HAP-1 (cell line): ENCODE measurements around the gene TAC4.

Experiments used
- DNase-seq, 2 experiments: peaks; one replicate each; pipeline ENCODE4 v3.0.0-alpha.2; 2016 to 2020; ENCODE audit warnings: low spot score in 2 of 2
- H3K27me3 ChIP-seq: fragments of 250-450 bp; sonication (Bioruptor Pico); 2 replicates; pipeline ENCODE4 v1.5.1; 2020; ENCODE audit warnings: low read depth, mild to moderate bottlenecking, moderate library complexity
- H3K36me3 ChIP-seq: fragments of 250-450 bp; sonication (Bioruptor Pico); replicated peaks from 2 replicates; pipeline ENCODE4 v1.5.1; 2020; ENCODE audit warnings: mild to moderate bottlenecking
- H3K4me1 ChIP-seq: fragments of 250-450 bp; sonication (Bioruptor Pico); 2 replicates; pipeline ENCODE4 v1.5.1; 2020; ENCODE audit warnings: mild to moderate bottlenecking
- H3K4me3 ChIP-seq: fragments of 250-450 bp; sonication (Bioruptor Pico); 2 replicates; pipeline ENCODE4 v1.5.1; 2020; ENCODE audit warnings: mild to moderate bottlenecking, moderate library complexity
- H3K9me3 ChIP-seq: fragments of 250-450 bp; sonication (Bioruptor Pico); 2 replicates; pipeline ENCODE4 v1.5.1; 2020; ENCODE audit warnings: mild to moderate bottlenecking, moderate library complexity
- in situ Hi-C: fragments of 300-500 bp; cut with MboI; formaldehyde crosslinking; loops from 3 replicates; pipeline ENCODE4 v1.14.3; 2020; ENCODE audit warnings: low sequenced_read_pairs, inconsistent platforms, mixed read lengths

The TAC4 gene

GRCh38 chr17:49882434-49882833 lies 34.6 kb upstream of the TAC4 start:
- H3K4me1 ChIP-seq: peaks cover 3% of the 10 kb centered on the region; the same call in 1 of the 2 replicates
- no peak for DNase-seq
- no peaks in the 10 kb centered on the region for H3K9me3 ChIP-seq
- H3K27me3 ChIP-seq: peaks cover 10% of the 10 kb centered on the region
- H3K4me3 ChIP-seq: no peak overlapping the region
- in situ Hi-C loops: no loop called here
- H3K36me3 ChIP-seq: no peaks in the 10 kb centered on the region

DNA sequence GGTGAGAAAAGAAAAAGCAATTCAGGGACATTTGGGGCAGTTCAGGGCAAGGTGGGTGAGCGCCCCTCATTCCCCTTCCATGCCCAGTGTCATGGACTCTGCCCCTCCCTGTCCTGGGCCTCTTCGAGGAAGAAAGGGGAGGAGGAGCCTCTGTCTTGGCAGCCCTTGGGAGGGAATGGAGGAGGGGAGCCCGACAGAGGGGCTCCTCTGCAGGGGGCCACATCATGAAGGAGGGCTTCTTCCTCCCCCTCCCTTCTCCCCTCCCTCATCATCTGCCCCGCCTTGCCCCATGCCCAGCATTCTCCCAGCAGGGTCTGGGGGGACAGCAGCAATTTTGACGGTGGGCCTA lies 33.2 kb upstream of the TAC4 start:
- Histone ChIP-seq H3K36me3 (no peaks in the 10 kb centered on the region), H3K4me1 (peaks cover 3% of the 10 kb centered on the region; the same call in 1 of the 2 replicates), H3K27me3 (peaks cover 10% of the 10 kb centered on the region), H3K9me3 (no peaks in the 10 kb centered on the region), H3K4me3 (no peak overlapping the region)
- in situ Hi-C loops: no loop called here
- no peak for DNase-seq

GRCh38 chr17:49880291-49881053 lies 32.6 kb upstream of the TAC4 start:
- peaks cover 3% of the 10 kb centered on the region; the same call in 1 of the 2 replicates for H3K4me1 ChIP-seq
- no peaks in the 10 kb centered on the region for H3K9me3 ChIP-seq
- in situ Hi-C loops: no loop called here
- no peaks in the 10 kb centered on the region for H3K36me3 ChIP-seq
- H3K4me3 ChIP-seq: peak overlapping the region; percentile 19
- peak; percentile 73 to 90 for DNase-seq
- peaks cover 10% of the 10 kb centered on the region for H3K27me3 ChIP-seq

- Histone ChIP-seq H3K4me1 (peaks cover 3% of the 10 kb centered on the region; the same call in 1 of the 2 replicates), H3K4me3 (no peak overlapping the region), H3K36me3 (no peaks in the 10 kb centered on the region), H3K9me3 (no peaks in the 10 kb centered on the region), H3K27me3 (peaks cover 10% of the 10 kb centered on the region)
- in situ Hi-C loops: no loop called here
- no peak for DNase-seq
Observed at GRCh38 chr17:49878931-49879904, 31.3 kb upstream of the TAC4 start.

- no peaks in the 10 kb centered on the region for H3K9me3 ChIP-seq
- in situ Hi-C loops: no loop called here
- H3K36me3 ChIP-seq: no peaks in the 10 kb centered on the region
- H3K4me3 ChIP-seq: no peak overlapping the region
- H3K27me3 ChIP-seq: no peaks in the 10 kb centered on the region
- peaks cover 2% of the 10 kb centered on the region; the same call in 1 of the 2 replicates for H3K4me1 ChIP-seq
- no peak for DNase-seq
Observed at GRCh38 chr17:49875685-49876084, 27.8 kb upstream of the TAC4 start.

DNA sequence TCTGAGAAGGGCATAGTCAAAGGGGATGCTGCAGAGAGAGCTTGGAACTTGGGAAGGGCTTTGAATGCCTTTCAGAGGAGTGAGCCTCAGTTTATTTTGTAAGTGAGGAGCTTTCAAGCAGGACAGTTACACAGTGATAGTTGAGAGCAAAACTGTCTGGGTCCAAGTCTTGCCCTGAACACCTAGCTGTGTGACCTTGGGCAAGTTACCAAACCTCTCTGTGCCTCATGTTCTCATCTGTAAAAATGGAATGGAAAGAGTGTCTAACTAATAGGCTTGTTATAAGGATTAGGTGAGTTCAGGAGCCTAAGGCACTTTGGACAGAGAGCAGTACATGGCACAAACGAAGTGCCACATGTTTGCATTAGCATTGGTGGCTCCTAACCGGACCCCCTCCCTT lies 27.0 kb upstream of the TAC4 start:
- H3K4me3 ChIP-seq: no peak overlapping the region
- no peak for DNase-seq
- H3K4me1 ChIP-seq: no peaks in the 10 kb centered on the region
- H3K36me3 ChIP-seq: no peaks in the 10 kb centered on the region
- no peaks in the 10 kb centered on the region for H3K27me3 ChIP-seq
- H3K9me3 ChIP-seq: no peaks in the 10 kb centered on the region
- in situ Hi-C loops: no loop called here

GRCh38 chr17:49873926-49874325 lies 26.1 kb upstream of the TAC4 start:
- in situ Hi-C loops: no loop called here
- no peaks in the 10 kb centered on the region for H3K4me1 ChIP-seq
- no peak overlapping the region for H3K4me3 ChIP-seq
- no peaks in the 10 kb centered on the region for H3K27me3 ChIP-seq
- DNase-seq: no peak
- no peaks in the 10 kb centered on the region for H3K36me3 ChIP-seq
- no peaks in the 10 kb centered on the region for H3K9me3 ChIP-seq

DNA sequence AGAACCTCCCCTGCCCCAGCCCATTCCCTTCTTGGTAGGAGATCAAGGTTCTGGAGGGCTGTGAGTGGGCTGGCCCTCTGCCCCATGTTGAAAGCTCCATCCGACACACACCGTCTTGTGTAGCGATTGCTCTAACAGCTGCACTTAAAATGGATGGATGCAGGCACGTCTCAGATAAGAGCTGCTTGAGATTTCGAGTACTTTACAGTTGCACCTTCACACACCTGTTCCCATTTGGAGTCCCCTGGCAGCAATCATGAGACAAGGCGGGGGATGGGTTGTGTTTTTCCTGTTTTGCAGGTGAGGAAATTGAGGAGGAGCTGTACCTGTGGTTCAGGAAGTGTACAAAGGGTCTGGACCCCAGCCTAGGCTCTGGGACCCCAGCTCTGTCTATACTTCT lies 25.6 kb upstream of the TAC4 start:
- in situ Hi-C loops: no loop called here
- DNase-seq: no peak
- H3K36me3 ChIP-seq: no peaks in the 10 kb centered on the region

DNA sequence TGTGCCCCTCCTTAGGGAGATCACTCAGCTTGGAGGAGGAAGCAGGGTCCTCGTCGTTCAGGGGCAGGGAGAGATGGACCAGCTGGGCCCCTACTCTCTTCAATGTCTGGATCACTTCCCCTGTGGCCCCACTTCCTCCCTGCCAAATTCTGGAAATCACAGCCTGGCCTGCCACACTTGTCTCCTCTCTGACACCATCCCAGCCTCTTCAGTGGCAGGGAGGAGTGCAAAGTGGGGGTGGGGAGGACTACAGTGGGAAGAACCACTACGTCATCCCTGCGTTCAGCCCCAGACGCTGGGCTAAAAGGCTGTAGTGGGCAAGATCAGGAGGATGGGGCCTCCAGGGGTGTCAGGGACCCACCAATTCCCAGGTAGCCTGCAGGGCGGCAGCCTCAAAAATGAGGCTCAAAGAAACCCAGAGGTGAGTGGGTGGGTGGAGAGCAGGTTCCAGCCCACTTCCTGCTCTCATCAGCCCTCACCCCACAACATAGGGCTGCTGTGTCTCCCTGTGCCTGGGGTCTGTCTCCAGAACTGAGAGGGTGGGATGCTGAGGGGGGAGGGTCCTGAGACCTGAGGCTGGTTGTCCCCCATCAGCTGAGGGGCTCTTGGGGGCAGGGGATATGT lies 25.0 kb upstream of the TAC4 start:
- Histone ChIP-seq H3K36me3 (no peaks in the 10 kb centered on the region), H3K27me3 (no peaks in the 10 kb centered on the region), H3K9me3 (no peaks in the 10 kb centered on the region), H3K4me1 (no peaks in the 10 kb centered on the region), H3K4me3 (no peak overlapping the region)
- no peak for DNase-seq
- in situ Hi-C loops: no loop called here

More for the DNA sequence above, 25.6 kb upstream of the TAC4 start:
- Histone ChIP-seq H3K4me1 (no peaks in the 10 kb centered on the region), H3K27me3 (no peaks in the 10 kb centered on the region), H3K9me3 (no peaks in the 10 kb centered on the region), H3K4me3 (no peak overlapping the region)

GRCh38 chr17:49871211-49871610 lies 23.3 kb upstream of the TAC4 start:
- no peak overlapping the region for H3K4me3 ChIP-seq
- H3K4me1 ChIP-seq: no peaks in the 10 kb centered on the region
- no peaks in the 10 kb centered on the region for H3K9me3 ChIP-seq
- no peak for DNase-seq
- no peaks in the 10 kb centered on the region for H3K36me3 ChIP-seq
- no peaks in the 10 kb centered on the region for H3K27me3 ChIP-seq
- in situ Hi-C loops: no loop called here

GRCh38 chr17:49870298-49870697 lies 22.4 kb upstream of the TAC4 start:
- no peaks in the 10 kb centered on the region for H3K9me3 ChIP-seq
- DNase-seq: no peak
- H3K4me1 ChIP-seq: no peaks in the 10 kb centered on the region
- in situ Hi-C loops: no loop called here
- no peaks in the 10 kb centered on the region for H3K36me3 ChIP-seq
- no peak overlapping the region for H3K4me3 ChIP-seq
- H3K27me3 ChIP-seq: no peaks in the 10 kb centered on the region

GRCh38 chr17:49869038-49869374 lies 21.1 kb upstream of the TAC4 start:
- H3K4me1 ChIP-seq: no peaks in the 10 kb centered on the region
- H3K36me3 ChIP-seq: no peaks in the 10 kb centered on the region
- in situ Hi-C loops: loop anchor here (10.0 kb wide), 1 partner anchor 216 kb away; no protein-coding TSS in a partner anchor
- H3K9me3 ChIP-seq: no peaks in the 10 kb centered on the region
- H3K27me3 ChIP-seq: no peaks in the 10 kb centered on the region
- H3K4me3 ChIP-seq: no peak overlapping the region
- DNase-seq: no peak

GRCh38 chr17:49866882-49867413 lies 19.1 kb upstream of the TAC4 start:
- Histone ChIP-seq H3K36me3 (no peaks in the 10 kb centered on the region), H3K4me1 (no peaks in the 10 kb centered on the region), H3K9me3 (no peaks in the 10 kb centered on the region), H3K4me3 (no peak overlapping the region), H3K27me3 (no peaks in the 10 kb centered on the region)
- DNase-seq: no peak
- in situ Hi-C loops: loop anchor here (10.0 kb wide), 1 partner anchor 218 kb away; no protein-coding TSS in a partner anchor
